OCI-LY1 (cell line): Measurements from ENCODE around the gene TLK1.

Source experiments
- EZH2 ChIP-seq: fragments of 200-600 bp; sonication (generic), shearing (Covaris generic); IDR thresholded peaks from 2 replicates; pipeline ENCODE4 v1.8.0; 2017; ENCODE audit warnings: borderline replicate concordance, mixed run types, mild to moderate bottlenecking, antibody characterized with exemption, low read length, moderate library complexity, mixed read lengths
- TF ChIP-seq, protein P1 (sequence below): fragments of 200-600 bp; sonication (generic), shearing (Covaris generic); IDR thresholded peaks from 2 replicates; pipeline ENCODE4 v1.5.1; 2017; ENCODE audit warnings: mild to moderate bottlenecking, antibody characterized with exemption, low read length, moderate library complexity, mixed read lengths

DNA sequence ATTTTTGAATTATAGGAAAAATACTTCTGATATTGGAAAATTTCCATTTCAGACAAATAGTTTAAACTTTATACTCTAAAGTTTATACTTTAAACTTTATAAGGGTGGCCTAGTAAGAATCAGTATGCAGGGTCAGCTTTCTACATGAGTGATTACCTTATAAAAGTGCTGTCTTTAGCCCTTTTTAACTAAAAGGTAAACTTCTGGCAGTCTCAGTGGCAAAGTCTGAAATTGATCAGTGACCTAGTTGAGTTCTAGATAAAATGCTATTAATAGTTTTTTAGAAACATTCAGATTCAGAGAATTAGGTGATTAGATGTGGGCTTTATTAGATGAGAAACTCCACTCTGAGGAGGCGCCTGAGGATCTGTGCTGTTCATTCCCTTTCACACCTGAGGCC lies 216.1 kb downstream of the TLK1 start:
- TF ChIP-seq, protein P1, sequence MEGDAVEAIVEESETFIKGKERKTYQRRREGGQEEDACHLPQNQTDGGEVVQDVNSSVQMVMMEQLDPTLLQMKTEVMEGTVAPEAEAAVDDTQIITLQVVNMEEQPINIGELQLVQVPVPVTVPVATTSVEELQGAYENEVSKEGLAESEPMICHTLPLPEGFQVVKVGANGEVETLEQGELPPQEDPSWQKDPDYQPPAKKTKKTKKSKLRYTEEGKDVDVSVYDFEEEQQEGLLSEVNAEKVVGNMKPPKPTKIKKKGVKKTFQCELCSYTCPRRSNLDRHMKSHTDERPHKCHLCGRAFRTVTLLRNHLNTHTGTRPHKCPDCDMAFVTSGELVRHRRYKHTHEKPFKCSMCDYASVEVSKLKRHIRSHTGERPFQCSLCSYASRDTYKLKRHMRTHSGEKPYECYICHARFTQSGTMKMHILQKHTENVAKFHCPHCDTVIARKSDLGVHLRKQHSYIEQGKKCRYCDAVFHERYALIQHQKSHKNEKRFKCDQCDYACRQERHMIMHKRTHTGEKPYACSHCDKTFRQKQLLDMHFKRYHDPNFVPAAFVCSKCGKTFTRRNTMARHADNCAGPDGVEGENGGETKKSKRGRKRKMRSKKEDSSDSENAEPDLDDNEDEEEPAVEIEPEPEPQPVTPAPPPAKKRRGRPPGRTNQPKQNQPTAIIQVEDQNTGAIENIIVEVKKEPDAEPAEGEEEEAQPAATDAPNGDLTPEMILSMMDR: no peak
- no peak for TF ChIP-seq EZH2
